ENCODE measurements around the gene EPHB6. TPM values are rescaled to one million over a fixed set of nuclear protein-coding genes. Genes with fewer than 3 reads are reported as not detected.

The EPHB6 gene
- total RNA-seq, 2 experiments from 2014 or later, result 50.7 to 55.8 TPM

DNA sequence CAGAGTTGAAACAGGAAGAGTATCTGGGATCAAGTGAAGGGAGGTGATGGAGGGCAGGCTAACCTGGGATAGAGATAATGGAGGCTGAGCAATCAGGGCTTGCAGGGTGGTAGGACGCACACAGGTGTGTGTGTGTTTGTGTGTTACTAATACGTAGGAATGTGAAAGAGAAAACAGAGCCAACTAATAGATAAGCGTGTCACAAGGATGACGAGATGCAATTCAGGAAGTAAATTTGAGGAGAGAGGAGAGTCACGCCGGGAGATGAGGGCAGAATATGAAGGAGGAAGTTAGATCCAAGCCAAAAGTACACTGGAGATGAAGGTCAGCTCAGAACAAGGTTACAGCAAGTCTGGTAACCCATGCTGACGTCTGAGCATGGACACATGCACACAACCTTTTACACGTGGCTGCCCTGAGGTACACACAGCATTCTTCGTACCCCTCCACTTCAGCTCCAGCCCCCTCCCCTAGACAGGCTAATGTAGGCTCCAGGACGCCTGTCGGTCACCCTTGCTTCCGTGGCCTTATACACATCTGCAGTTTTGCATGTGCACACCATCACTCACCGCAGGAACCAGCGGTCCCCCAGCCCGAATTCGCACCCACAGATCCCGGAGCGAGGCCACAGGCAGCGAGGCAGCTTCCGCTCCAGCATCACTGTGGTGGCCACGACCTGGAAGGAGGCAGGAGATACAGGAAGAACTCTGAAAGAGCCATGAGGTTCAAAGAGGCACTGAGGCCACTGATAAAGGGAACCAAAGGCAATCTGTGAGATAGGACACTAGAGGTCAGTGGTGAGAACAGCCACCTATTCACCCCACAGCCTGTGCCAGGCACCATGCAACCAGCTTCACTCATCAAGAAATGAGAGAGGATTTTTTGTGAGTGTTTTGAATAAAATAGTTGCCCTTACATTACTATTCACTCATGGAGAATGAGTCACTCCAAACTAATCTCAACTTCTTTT lies 54.3 kb downstream of the EPHB6 start:
- Histone ChIP-seq H3K27me3 (ENCODE audit: control insufficient read depth in 1 of 2, insufficient read depth in 2 of 2, low read length in 2 of 2) (peaks cover 5 to 13% of the 10 kb centered on the region in 2 experiments), H3K27ac (ENCODE audit: low read depth in 1 of 2, low read length in 2 of 2) (no peak overlapping the region), H3K4me3 (ENCODE audit: low read length) (no peak overlapping the region), H3K4me1 (ENCODE audit: insufficient read depth, low read length) (peaks cover 2% of the 10 kb centered on the region), H3K9me3 (ENCODE audit: control insufficient read depth in 1 of 2, insufficient read depth in 1 of 2, low read length in 2 of 2) (no peaks in the 10 kb centered on the region), H3K36me3 (ENCODE audit: insufficient read depth, low read length) (no peaks in the 10 kb centered on the region)
- peak in 2 of 14 experiments; percentile 21 to 37 for DNase-seq
- TF ChIP-seq, protein P1, sequence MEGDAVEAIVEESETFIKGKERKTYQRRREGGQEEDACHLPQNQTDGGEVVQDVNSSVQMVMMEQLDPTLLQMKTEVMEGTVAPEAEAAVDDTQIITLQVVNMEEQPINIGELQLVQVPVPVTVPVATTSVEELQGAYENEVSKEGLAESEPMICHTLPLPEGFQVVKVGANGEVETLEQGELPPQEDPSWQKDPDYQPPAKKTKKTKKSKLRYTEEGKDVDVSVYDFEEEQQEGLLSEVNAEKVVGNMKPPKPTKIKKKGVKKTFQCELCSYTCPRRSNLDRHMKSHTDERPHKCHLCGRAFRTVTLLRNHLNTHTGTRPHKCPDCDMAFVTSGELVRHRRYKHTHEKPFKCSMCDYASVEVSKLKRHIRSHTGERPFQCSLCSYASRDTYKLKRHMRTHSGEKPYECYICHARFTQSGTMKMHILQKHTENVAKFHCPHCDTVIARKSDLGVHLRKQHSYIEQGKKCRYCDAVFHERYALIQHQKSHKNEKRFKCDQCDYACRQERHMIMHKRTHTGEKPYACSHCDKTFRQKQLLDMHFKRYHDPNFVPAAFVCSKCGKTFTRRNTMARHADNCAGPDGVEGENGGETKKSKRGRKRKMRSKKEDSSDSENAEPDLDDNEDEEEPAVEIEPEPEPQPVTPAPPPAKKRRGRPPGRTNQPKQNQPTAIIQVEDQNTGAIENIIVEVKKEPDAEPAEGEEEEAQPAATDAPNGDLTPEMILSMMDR (IDR thresholded peaks at IDR 0.05), result no peak
- intact Hi-C loops (cut with DNase I, micrococcal nuclease), result no loop called here
- H3K27me3 Mint-ChIP-seq, result peaks cover 54% of the 10 kb centered on the region
- no peaks in the 10 kb centered on the region for H3K9me3 Mint-ChIP-seq
- ChIA-PET POLR2A (no interaction called here), CTCF (no interaction called here)
- H3K36me3 Mint-ChIP-seq (ENCODE audit: low read depth), result no peaks in the 10 kb centered on the region
- H3K4me1 Mint-ChIP-seq (ENCODE audit: low read depth), result no peaks in the 10 kb centered on the region
- ATAC-seq (ENCODE audit: poor library complexity), result no peak
- H3K27ac Mint-ChIP-seq, result no peak overlapping the region
- H3K4me3 Mint-ChIP-seq, result no peak overlapping the region

DNA sequence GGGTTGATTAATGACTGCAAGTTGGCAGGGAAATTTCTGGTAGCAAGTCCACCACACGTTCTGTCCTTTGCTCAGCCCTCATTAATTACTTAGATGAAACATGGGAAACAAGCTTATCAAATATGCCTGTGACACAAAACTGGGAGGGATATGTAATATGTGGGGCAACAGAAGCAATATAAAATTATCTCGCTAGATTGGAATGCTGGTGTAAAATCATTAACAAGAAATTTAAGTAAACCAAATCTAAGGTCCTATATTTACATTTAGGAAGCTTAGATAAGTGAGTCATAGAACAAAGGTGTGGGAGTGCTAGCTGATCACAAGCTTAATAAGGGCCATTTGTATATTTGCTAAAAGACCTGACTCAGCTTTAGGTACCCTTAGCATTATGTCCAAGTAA lies 55.2 kb downstream of the EPHB6 start:
- CTCF ChIA-PET, result interaction anchor here (0.6 kb wide), 1 partner anchor 52 kb away, joined by 4 read pairs; no protein-coding TSS in a partner anchor
- H3K27ac Mint-ChIP-seq, result no peak overlapping the region
- intact Hi-C loops (cut with DNase I, micrococcal nuclease), result no loop called here

DNA sequence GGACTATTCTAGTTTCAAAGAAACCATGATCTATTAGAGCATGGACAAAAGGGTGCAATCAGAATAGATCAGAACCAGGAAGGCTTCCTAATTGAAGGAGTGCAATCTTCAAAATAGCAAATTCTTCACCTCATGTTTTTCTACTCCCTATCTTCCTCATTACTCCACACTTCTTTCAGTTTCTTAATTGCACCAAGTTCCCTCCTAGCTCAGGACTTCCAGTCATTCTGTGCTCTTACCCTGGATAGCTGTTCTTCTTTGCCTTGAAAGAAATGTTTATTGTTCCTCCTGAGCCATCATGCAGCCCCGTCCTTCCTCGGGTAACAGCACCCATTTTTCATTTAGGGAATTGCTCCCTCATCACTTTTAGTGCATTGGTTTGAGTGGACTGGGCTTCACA lies 55.6 kb downstream of the EPHB6 start:
- peaks cover 5 to 13% of the 10 kb centered on the region in 2 experiments for H3K27me3 ChIP-seq (ENCODE audit: control insufficient read depth in 1 of 2, insufficient read depth in 2 of 2, low read length in 2 of 2)
- H3K4me3 ChIP-seq (ENCODE audit: low read length), result no peak overlapping the region
- Mint-ChIP-seq H3K4me3 (no peak overlapping the region), H3K4me1 (ENCODE audit: low read depth) (no peaks in the 10 kb centered on the region), H3K27ac (no peak overlapping the region), H3K36me3 (ENCODE audit: low read depth) (no peaks in the 10 kb centered on the region), H3K27me3 (peaks cover 54% of the 10 kb centered on the region), H3K9me3 (no peaks in the 10 kb centered on the region)
- DNase-seq (no peak), ATAC-seq (ENCODE audit: poor library complexity) (no peak)
- H3K9me3 ChIP-seq (ENCODE audit: control insufficient read depth in 1 of 2, insufficient read depth in 1 of 2, low read length in 2 of 2), result no peaks in the 10 kb centered on the region
- CTCF ChIA-PET, result no interaction called here
- POLR2A ChIA-PET, result no interaction called here
- H3K4me1 ChIP-seq (ENCODE audit: insufficient read depth, low read length), result peaks cover 2% of the 10 kb centered on the region
- TF ChIP-seq, protein P1 (IDR thresholded peaks at IDR 0.05), result no peak
- H3K36me3 ChIP-seq (ENCODE audit: insufficient read depth, low read length), result no peaks in the 10 kb centered on the region
- H3K27ac ChIP-seq (ENCODE audit: low read depth in 1 of 2, low read length in 2 of 2), result no peak overlapping the region
- intact Hi-C loops (cut with DNase I, micrococcal nuclease), result no loop called here

More for the DNA sequence above, 55.2 kb downstream of the EPHB6 start:
- no peak overlapping the region for H3K4me3 Mint-ChIP-seq
- ATAC-seq (ENCODE audit: poor library complexity), result no peak
- H3K27me3 Mint-ChIP-seq, result peaks cover 54% of the 10 kb centered on the region
- H3K4me1 ChIP-seq (ENCODE audit: insufficient read depth, low read length), result peaks cover 2% of the 10 kb centered on the region
- no peak overlapping the region for H3K4me3 ChIP-seq (ENCODE audit: low read length)
- no peak overlapping the region for H3K27ac ChIP-seq (ENCODE audit: low read depth in 1 of 2, low read length in 2 of 2)
- H3K9me3 Mint-ChIP-seq, result no peaks in the 10 kb centered on the region
- DNase-seq, result no peak
- H3K4me1 Mint-ChIP-seq (ENCODE audit: low read depth), result no peaks in the 10 kb centered on the region
- H3K36me3 ChIP-seq (ENCODE audit: insufficient read depth, low read length), result no peaks in the 10 kb centered on the region
- TF ChIP-seq, protein P1 (IDR thresholded peaks at IDR 0.05), result no peak
- no peaks in the 10 kb centered on the region for H3K9me3 ChIP-seq (ENCODE audit: control insufficient read depth in 1 of 2, insufficient read depth in 1 of 2, low read length in 2 of 2)
- H3K27me3 ChIP-seq (ENCODE audit: control insufficient read depth in 1 of 2, insufficient read depth in 2 of 2, low read length in 2 of 2), result peaks cover 5 to 13% of the 10 kb centered on the region in 2 experiments
- POLR2A ChIA-PET, result no interaction called here
- no peaks in the 10 kb centered on the region for H3K36me3 Mint-ChIP-seq (ENCODE audit: low read depth)

Data from CD4-positive, alpha-beta T cell (primary cell).